Body of pancreas (tissue), 4 donors: Measurements from ENCODE around the gene GALNT14. TPM values are rescaled to one million over a fixed set of nuclear protein-coding genes. Genes with fewer than 3 reads are reported as not detected.

ENCODE experiments used
- ATAC-seq: fragments of 150-250 bp; one replicate; pipeline ENCODE4 v1.9.1; 2016
- DNase-seq, 4 donors: peaks; one replicate each; pipeline ENCODE4 v3.0.0-alpha.2; 2019
- H3K27ac ChIP-seq, 4 donors: fragments of 200-600 bp; sonication (generic); 1 replicate in 3 of 4; 2 replicates in 1 of 4; pipeline versions ENCODE4 v1.5.1 to v1.6.1; 2016 to 2019; ENCODE audit warnings: mild to moderate bottlenecking in 1 of 4, mixed read lengths in 1 of 4, moderate library complexity in 1 of 4
- H3K27me3 ChIP-seq, 2 donors: fragments of 200-600 bp; sonication (generic); one replicate each; pipeline ENCODE4 v1.6.0; 2016; ENCODE audit warnings: mild to moderate bottlenecking in 1 of 2
- H3K36me3 ChIP-seq, 2 donors: fragments of 200-600 bp; sonication (generic); replicated peaks in 1 of 2; 2 replicates each; pipeline ENCODE4 v1.5.1; 2016; ENCODE audit warnings: low read depth in 2 of 2; ENCODE audit not compliant: insufficient read depth in 1 of 2
- H3K4me1 ChIP-seq: fragments of 200-600 bp; sonication (generic); one replicate; pipeline ENCODE4 v1.6.0; 2016
- H3K4me3 ChIP-seq, 2 donors: fragments of 200-600 bp; sonication (generic); 1 replicate in 1 of 2; 2 replicates in 1 of 2; pipeline ENCODE4 v1.5.1; 2016 to 2019
- H3K9me3 ChIP-seq, 3 donors: fragments of 200-600 bp; sonication (generic); 1 replicate in 2 of 3; 2 replicates in 1 of 3; pipeline ENCODE4 v1.5.1; 2016
- POLR2A ChIP-seq, 3 donors: fragments of 450-650 bp; IDR thresholded peaks; one replicate each; pipeline ENCODE4 v1.6.1; 2016; ENCODE audit warnings: antibody characterized with exemption in 3 of 3, mild to moderate bottlenecking in 2 of 3
- WGBS, 2 donors: methylation state at CpG; one replicate each; pipeline ENCODE4 v1.1.5; 2017; 5-methylcytosine and 5-hydroxymethylcytosine counted together
- intact Hi-C: fragments of 100-400 bp; cut with DNase I; formaldehyde crosslinking; loops from one replicate; pipeline ENCODE4 v1.15.1; 2023
- total RNA-seq, 2 donors: library from RNA; depleted of rRNA; stranded (reverse); fragments of >200 nt; gene quantifications; one replicate each; pipeline ENCODE4 v1.1.0, GENCODE V29; 2016
- TF ChIP-seq, protein P1 (sequence below), 7 experiments: fragments of 450-650 bp in 4 of 7; fragments of 200-600 bp in 3 of 7; sonication (generic) in 3 of 7; IDR thresholded peaks; one replicate each; pipeline ENCODE4 v1.5.1; 2016 to 2019; ENCODE audit warnings: antibody characterized with exemption in 7 of 7

GALNT14 gene
- total RNA-seq, 2 donors from 2014 or later = 2.6 to 6.7 TPM

- ATAC-seq = no peak
- Histone ChIP-seq H3K4me3 (no peak overlapping the region), H3K36me3 (no peaks in the 10 kb centered on the region), H3K9me3 (no peaks in the 10 kb centered on the region), H3K27me3 (no peaks in the 10 kb centered on the region), H3K27ac (no peak overlapping the region), H3K4me1 (no peaks in the 10 kb centered on the region)
- intact Hi-C loops = no loop called here
- no peak for TF ChIP-seq POLR2A (IDR thresholded peaks at IDR 0.05)
- TF ChIP-seq, protein P1, sequence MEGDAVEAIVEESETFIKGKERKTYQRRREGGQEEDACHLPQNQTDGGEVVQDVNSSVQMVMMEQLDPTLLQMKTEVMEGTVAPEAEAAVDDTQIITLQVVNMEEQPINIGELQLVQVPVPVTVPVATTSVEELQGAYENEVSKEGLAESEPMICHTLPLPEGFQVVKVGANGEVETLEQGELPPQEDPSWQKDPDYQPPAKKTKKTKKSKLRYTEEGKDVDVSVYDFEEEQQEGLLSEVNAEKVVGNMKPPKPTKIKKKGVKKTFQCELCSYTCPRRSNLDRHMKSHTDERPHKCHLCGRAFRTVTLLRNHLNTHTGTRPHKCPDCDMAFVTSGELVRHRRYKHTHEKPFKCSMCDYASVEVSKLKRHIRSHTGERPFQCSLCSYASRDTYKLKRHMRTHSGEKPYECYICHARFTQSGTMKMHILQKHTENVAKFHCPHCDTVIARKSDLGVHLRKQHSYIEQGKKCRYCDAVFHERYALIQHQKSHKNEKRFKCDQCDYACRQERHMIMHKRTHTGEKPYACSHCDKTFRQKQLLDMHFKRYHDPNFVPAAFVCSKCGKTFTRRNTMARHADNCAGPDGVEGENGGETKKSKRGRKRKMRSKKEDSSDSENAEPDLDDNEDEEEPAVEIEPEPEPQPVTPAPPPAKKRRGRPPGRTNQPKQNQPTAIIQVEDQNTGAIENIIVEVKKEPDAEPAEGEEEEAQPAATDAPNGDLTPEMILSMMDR (IDR thresholded peaks at IDR 0.05) = no peak
- no peak for DNase-seq
- WGBS, 2 donors = 81 to 90% methylated on average over 4 of the region's 4 CpGs
These were observed 171.5 kb downstream of the GALNT14 start for GRCh38 chr2:30966786-30967185.

DNA sequence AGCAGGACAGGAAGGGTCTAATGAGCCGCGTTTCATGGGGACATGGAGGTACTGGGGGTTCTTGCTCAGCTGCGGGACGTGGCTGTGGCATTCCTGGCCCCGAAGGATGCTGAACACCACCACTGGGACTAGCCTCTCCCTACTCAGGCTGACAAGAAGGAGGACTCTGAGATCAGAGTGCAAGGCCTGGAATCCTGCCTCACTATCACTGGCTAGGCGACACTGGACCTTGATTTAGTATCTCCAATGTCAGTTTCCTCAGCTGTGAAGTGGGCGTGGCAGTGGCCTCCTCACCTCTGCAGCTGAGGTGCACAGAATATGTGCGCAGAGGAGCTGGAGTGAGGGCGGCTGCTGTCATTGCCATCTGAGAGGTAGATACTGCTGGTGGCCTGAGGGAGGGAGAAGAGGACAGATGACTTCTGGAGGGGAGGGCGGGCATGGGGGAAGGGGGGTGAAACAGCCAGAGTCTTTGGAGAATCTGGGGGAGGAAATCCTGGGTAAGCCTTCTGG lies 173.2 kb downstream of the GALNT14 start:
- Histone ChIP-seq H3K4me1 (no peaks in the 10 kb centered on the region), H3K9me3 (no peaks in the 10 kb centered on the region), H3K27me3 (no peaks in the 10 kb centered on the region), H3K4me3 (no peak overlapping the region), H3K36me3 (no peaks in the 10 kb centered on the region), H3K27ac (no peak overlapping the region)
- ATAC-seq (no peak), DNase-seq (no peak)
- WGBS, 2 donors = 65 to 73% methylated on average over 10 of the region's 10 CpGs
- no peak for TF ChIP-seq POLR2A (IDR thresholded peaks at IDR 0.05)
- TF ChIP-seq, protein P1 (IDR thresholded peaks at IDR 0.05) = no peak
- intact Hi-C loops = no loop called here

DNA sequence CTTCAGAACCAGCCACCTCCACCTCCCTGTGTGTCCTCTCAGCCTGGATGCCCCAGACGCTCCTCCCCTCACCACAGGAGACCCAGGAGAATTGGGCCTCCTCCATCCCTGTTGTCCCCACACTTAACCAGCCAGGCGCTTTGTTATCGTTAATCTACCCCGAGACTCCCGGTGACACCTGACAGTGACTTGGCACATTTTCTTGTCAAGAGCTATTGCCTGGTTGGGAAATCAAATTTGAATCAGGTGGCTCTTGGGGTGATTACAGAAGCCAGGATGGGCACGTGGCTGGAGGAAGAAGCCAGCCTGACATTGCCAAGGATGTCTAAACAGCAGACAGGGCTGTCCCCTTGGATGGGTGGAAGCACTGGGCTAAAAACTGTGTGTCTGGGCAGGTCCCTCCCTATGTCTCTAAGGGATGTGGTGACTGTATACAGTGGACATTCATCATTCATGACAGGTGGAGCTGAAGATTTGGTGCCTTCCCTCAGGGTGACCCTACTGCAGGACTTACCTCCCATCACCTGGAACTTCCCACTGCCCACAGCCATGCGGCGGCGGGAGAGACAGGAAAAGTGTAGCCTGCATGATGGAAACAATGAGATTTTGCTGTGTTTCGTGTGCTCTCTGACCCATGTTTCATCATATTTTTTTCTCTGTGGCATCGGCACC lies 173.8 kb downstream of the GALNT14 start:
- no peaks in the 10 kb centered on the region for H3K9me3 ChIP-seq
- no peak overlapping the region for H3K27ac ChIP-seq
- no peak overlapping the region for H3K4me3 ChIP-seq
- no peaks in the 10 kb centered on the region for H3K27me3 ChIP-seq
- WGBS, 2 donors = 76 to 80% methylated on average over 10 to 11 of the region's 11 CpGs
- ATAC-seq = no peak
- no peaks in the 10 kb centered on the region for H3K36me3 ChIP-seq
- intact Hi-C loops = no loop called here
- TF ChIP-seq POLR2A (IDR thresholded peaks at IDR 0.05) = no peak
- TF ChIP-seq, protein P1 (IDR thresholded peaks at IDR 0.05) = no peak
- no peak for DNase-seq
- H3K4me1 ChIP-seq = no peaks in the 10 kb centered on the region

GRCh38 chr2:30963184-30963583 lies 175.1 kb downstream of the GALNT14 start:
- DNase-seq = no peak
- Histone ChIP-seq H3K4me3 (no peak overlapping the region), H3K27me3 (no peaks in the 10 kb centered on the region), H3K27ac (no peak overlapping the region), H3K4me1 (no peaks in the 10 kb centered on the region), H3K36me3 (no peaks in the 10 kb centered on the region), H3K9me3 (no peaks in the 10 kb centered on the region)
- WGBS, 2 donors = 60 to 73% methylated on average over 6 to 7 of the region's 7 CpGs
- TF ChIP-seq, protein P1 (IDR thresholded peaks at IDR 0.05) = no peak
- TF ChIP-seq POLR2A (IDR thresholded peaks at IDR 0.05) = no peak
- no peak for ATAC-seq
- intact Hi-C loops = no loop called here

- TF ChIP-seq POLR2A (IDR thresholded peaks at IDR 0.05) = no peak
- TF ChIP-seq, protein P1 (IDR thresholded peaks at IDR 0.05) = no peak
- WGBS, 2 donors = 85 to 86% methylated on average over 10 of the region's 10 CpGs
- H3K36me3 ChIP-seq = no peaks in the 10 kb centered on the region
- no peak overlapping the region for H3K27ac ChIP-seq
- no peak for ATAC-seq
- intact Hi-C loops = no loop called here
- no peaks in the 10 kb centered on the region for H3K9me3 ChIP-seq
- no peaks in the 10 kb centered on the region for H3K27me3 ChIP-seq
- no peaks in the 10 kb centered on the region for H3K4me1 ChIP-seq
- no peak overlapping the region for H3K4me3 ChIP-seq
- DNase-seq = no peak
These were observed 178.0 kb downstream of the GALNT14 start for GRCh38 chr2:30960213-30960612.
